Loucy (cell line): Measurements from ENCODE around the gene TP53I13.

Source experiments
- CTCF ChIP-seq: fragments of 200-600 bp; sonication (generic); conservative IDR thresholded peaks from 2 replicates; pipeline ENCODE4 v1.5.1; 2014; ENCODE audit warnings: mild to moderate bottlenecking, antibody characterized with exemption, low read length
- EZH2phosphoT487 ChIP-seq: fragments of 200-600 bp; IDR thresholded peaks from 2 replicates; pipeline ENCODE4 v1.6.1; 2018; ENCODE audit warnings: antibody characterized with exemption, mild to moderate bottlenecking, moderate library complexity, borderline replicate concordance

- no peak for TF ChIP-seq EZH2phosphoT487
- no peak for TF ChIP-seq CTCF
These were observed 8.5 kb downstream of the TP53I13 start for GRCh38 chr17:29577001-29577370.
